H1 (cell line): ENCODE measurements around the gene LONRF2. TPM values are rescaled to one million over a fixed set of nuclear protein-coding genes. Genes with fewer than 3 reads are reported as not detected.

Source experiments
- ASH2L ChIP-seq: fragments of 200-600, 300-600 bp; sonication (generic); IDR thresholded peaks from one replicate; pipeline ENCODE4 v1.7.1; 2017; ENCODE audit warnings: low read length
- BRCA1 ChIP-seq: IDR thresholded peaks from 2 replicates; pipeline ENCODE4 v1.6.1; 2012; ENCODE audit warnings: low read depth, low read length, improper control_type of control experiment
- CBX5 ChIP-seq: fragments of 300-800, 300-1000 bp; sonication (generic); IDR thresholded peaks from 2 replicates; pipeline ENCODE4 v1.7.1; 2016; ENCODE audit warnings: antibody characterized with exemption, low read length, low read depth
- CREB1 ChIP-seq: IDR thresholded peaks from 2 replicates; pipeline ENCODE4 v1.6.1; 2012; ENCODE audit warnings: inconsistent platforms
- RNF2 ChIP-seq: fragments of 200-900, 300-1000 bp; sonication (generic); IDR thresholded peaks from 2 replicates; pipeline ENCODE4 v1.7.1; 2016; ENCODE audit warnings: borderline replicate concordance, low read depth, mild to moderate bottlenecking, antibody characterized with exemption, low read length; ENCODE audit not compliant: poor library complexity, severe bottlenecking; ENCODE audit errors: missing control alignments
- SRF ChIP-seq: IDR thresholded peaks from 2 replicates; pipeline ENCODE4 v1.6.1; 2011; ENCODE audit warnings: mild to moderate bottlenecking, low read depth, low read length, moderate library complexity
- polyA plus RNA-seq, 7 experiments: library from polyadenylated mRNA; depleted of rRNA in 3 of 7; stranded (reverse) in 5 of 7; unstranded in 2 of 7; fragments of >200 nt in 5 of 7; fragments of 200-250 nt in 2 of 7; gene quantifications; 1 replicate in 5 of 7; 2 replicates in 1 of 7; 4 replicates in 1 of 7; pipeline versions ENCODE4 v1.2.1 to v1.2.3, GENCODE V29; 2011 to 2013; ENCODE audit warnings: missing spikeins in 2 of 7, mixed read lengths in 2 of 7
- total RNA-seq: library from RNA; stranded (reverse); fragmentation: NEBNext Ultra II Directional; extraction: Animal tissue kit (Norgen Biotek cat#: 25700); gene quantifications from 2 replicates; pipeline ENCODE4 v1.2.1, GENCODE V29; 2021

The LONRF2 gene
- total and polyA plus RNA-seq, 2 of the 8 experiments (the other 6 are each of a cell fraction or from before 2014, with no cell fraction given): 0.24 to 0.74 TPM

DNA sequence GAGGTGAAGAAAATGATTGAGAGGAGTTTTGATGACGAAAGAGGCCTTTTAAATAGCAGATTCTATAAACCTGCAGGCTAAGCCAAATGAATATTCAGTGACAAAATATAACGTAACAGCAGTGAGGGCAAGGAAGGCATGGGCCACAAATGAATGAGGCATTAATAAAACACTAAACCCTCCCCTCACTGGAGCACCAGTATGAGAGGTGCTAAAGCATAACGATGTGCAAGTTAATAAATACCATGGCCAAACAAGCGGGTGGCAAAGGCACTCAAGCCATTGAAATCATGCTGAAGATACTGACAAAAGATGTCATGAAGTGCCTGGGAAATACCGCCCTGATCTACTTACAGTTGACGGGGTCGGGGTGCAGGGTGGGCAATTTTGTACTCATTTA, 30.2 kb upstream of the LONRF2 start (continued):
- TF ChIP-seq RNF2 (no peak), CBX5 (no peak), BRCA1 (no peak), CREB1 (no peak), ASH2L (no peak), SRF (no peak)
- TF ChIP-seq, all 59 proteins: peak for 0
